GM21515 (cell line): ENCODE results near the gene ADCY5.

Experiments used
- ATAC-seq: cut with Tn5 transposase; IDR thresholded peaks from one replicate; pipeline ENCODE4 v1.9.1; 2021; ENCODE audit not compliant: unreplicated experiment

Gene ADCY5

GRCh38 chr3:123329636-123330340 is 119.1 kb downstream of the ADCY5 start:
- ATAC-seq = no peak

DNA sequence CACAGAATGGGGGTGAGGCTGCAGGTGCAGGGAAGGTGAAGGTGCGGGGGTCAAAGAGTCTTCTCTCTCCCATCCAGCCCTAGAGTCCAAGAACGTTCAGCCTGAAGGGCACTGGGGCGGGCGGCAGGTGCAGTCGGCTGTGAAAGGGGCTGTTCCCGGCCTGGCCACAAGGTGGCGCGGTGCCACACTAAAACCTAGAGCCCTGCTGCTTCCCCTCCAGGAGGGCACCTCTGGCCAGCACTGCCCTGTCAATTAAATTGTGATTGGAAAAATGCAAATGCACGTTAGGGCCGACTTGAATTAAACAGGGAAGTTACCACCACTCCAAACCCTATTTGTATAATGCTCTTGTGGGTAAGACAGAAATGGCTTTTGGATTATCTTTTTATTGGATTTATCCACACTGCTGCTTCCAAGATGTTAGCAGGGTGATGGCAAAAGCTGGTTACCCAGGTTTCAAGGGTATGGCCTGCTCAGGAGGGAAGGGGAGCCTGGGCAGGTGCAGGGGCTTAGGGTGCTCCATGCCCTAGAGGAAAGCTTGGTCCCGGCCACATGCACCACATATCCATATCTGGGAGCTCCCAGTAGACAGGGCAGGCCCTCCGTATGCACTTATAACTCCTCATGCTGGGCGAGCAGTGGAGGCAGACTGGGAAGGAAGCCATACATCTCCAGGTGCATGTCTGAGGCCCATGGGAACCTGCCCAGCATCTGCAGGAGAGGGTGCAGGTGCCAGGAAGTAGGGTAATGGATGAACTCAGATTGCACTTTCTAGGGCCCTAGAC is 119.8 kb downstream of the ADCY5 start:
- no peak for ATAC-seq

DNA sequence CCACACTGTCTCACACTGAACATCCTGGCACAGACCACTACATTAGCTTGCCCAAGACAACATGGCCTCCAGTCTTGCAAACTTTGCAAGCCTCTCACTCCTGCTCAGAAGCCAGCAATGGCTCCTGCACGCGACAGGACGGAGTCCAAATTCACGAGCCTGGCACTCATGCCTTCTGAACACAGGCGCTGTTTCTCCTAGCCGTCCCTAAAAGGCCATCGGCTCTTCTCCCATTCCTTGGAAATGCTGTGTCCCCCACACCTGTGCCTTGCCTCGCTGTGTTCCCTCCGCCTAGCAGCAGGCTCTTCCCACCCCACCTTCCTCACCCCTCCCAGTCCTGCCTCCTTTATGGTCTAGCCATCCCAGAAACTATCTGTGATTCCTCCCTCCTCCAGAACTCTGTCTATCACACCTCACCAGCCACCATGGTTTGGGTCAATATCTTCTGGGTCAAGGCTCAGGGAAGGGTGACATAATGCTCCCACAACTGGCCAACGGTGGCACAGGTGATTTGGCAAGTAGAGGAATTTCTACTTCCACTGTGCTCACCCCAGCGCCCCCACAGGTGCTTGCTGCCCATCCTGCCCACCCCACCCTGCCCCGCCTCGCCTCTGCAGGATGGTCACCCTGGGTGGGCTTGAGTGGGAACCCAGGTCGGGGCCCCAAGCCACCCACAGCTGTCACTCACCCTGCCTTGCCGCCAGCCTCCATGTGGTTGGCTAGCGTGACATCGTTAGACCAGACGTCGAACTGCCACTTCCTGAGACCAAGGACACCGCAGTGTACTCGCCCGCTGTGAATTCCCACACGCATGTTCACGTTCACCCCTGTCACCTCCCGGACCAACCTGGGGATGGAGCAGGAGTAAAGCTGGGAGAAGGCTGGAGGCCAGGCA is 120.7 kb downstream of the ADCY5 start:
- no peak for ATAC-seq

DNA sequence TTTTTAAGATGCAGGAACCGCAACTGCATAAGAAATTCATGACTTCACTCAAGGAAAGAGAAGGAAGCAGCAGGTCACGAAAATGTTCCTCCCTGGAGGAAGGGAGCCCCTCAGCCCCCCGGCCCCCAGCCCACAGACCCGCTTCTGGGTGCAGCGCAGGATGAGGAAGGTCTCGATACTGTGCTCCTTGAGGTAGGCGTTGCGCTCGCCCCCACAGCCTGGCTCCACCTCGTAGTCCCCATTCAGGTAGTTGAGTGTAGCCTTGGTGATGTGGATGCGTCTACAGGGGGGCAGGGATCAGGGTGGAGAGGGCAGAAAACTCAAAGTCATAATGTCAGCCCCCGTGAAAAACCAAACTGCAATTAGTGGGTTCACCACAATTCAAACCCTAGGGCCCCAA is 121.4 kb downstream of the ADCY5 start:
- ATAC-seq = no peak

GRCh38 chr3:123326531-123326930 is 122.4 kb downstream of the ADCY5 start:
- no peak for ATAC-seq

- ATAC-seq = no peak
Measured at GRCh38 chr3:123325766-123326256, 123.1 kb downstream of the ADCY5 start.

DNA sequence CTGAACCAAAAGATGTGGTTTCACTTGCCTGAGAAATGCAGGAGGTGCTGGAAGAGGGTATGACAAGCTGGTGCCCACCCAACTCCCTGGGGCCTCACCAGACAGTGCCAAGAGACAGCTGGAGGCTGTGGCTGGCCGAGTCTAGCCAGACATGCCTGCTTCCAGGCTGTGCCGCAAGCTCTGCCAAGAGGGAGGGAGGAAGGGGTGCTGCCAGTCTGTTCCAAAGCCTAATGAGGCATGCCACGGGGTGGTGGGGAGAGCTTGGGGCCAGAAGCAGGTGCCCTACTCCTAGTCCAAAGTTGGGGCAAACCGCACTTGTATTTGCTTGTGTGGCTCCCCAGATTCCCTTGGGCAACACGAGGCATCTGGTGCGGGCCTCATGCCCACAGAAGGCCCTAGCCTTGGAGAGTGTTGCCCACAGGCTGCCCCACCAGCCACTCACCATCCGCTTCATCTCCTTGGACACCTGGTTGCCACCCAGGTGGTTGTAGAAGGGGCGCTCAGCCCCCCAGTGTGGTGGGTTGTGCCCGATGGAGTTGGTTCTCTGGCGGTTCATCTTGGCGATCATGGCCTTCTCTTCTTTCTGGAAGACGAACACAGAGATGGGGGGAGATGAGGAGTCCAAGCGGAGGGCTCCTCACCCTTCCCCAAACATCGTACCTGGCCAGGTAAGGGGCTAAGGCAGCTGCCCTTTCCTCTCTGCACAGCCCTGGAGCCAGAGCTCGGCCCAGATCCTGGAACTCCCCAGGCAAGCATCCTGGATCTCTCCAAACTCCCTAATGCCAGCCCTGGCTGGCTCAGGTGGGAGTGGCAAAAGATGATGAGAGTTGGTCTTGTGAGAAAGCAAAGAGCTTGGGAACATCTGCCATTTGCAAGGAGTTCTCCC is 123.8 kb downstream of the ADCY5 start:
- no peak for ATAC-seq

- ATAC-seq = no peak
Measured at GRCh38 chr3:123323781-123324180, 125.1 kb downstream of the ADCY5 start.

DNA sequence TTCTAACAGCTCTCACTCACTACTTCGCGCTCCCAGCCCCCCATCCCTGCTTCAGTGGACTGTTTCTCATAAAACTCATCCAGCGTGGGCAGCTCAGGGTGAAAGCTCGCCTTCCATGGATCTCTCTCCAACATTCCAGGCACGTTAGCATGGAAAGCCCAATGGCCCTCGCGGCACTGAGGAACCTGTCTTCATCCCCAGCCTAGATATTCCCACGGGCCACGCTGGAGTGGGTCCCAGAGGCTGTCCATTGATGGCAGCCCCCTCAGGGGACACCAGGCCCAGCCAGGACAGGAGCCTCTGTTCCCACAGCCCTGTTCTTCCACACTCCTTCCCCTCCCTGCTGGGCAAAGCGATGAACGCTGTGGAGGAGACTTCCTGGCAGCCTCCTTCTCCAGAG is 126.0 kb downstream of the ADCY5 start:
- ATAC-seq = no peak

- ATAC-seq = no peak
Measured at GRCh38 chr3:123321806-123322205, 127.1 kb downstream of the ADCY5 start.

DNA sequence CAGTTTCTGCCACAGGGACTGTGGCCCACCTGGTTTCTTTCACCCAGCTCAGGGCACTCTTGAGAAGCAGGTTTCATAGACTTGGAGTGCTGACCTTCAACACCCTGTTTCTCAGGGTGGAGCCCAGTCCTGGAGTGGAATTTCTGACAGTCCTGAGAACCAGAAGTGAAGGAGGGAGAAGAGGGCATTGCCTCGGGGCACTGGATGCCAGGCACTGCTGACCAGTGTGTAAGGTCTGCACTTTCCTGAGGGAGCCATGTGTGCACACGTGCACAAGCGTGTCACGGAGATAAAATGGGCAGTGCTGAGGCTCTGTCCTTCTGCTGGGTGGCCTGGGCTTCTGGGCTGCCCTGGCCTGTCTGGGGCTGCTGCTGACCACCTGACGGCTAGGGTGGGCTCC is 128.7 kb downstream of the ADCY5 start:
- ATAC-seq = no peak

DNA sequence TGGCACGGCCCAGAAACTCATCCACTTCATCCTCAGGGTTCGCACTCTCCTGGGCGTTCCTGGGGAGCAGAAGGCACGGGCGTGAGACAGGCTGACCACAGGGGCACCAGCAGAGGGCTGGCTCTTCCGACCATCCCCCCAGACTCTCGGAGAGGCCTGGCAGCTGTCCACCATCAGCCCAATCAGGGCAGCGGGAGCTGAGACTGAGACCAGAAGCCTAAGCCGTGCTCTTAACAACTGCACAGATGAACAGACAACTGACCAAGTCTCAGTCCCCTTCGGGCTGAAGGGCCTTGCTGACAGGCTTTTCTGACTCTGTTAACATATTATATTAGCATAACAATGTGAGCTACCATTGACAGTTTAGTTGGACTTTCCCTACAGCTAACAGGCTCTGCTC is 129.1 kb downstream of the ADCY5 start:
- ATAC-seq = no peak

- ATAC-seq = no peak
Measured at GRCh38 chr3:123318374-123318773, 130.5 kb downstream of the ADCY5 start.

- no peak for ATAC-seq
Measured at GRCh38 chr3:123317716-123318115, 131.2 kb downstream of the ADCY5 start.

DNA sequence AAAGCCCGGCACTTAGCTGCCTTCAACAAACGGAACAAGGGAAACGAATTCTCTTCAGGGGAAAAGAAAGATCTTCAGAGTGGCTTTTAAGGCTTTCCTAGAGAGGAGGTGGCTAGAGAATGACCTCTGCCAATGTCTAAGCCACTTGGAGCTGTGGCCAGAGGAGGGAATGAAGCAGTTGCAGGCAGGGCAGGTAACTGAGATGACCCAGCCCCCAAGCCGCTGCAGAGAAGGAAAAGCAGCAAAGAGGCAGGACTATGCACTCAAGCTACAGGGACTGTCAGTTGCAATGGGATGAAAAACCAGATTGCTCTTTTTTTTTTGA is 133.7 kb downstream of the ADCY5 start:
- no peak for ATAC-seq

DNA sequence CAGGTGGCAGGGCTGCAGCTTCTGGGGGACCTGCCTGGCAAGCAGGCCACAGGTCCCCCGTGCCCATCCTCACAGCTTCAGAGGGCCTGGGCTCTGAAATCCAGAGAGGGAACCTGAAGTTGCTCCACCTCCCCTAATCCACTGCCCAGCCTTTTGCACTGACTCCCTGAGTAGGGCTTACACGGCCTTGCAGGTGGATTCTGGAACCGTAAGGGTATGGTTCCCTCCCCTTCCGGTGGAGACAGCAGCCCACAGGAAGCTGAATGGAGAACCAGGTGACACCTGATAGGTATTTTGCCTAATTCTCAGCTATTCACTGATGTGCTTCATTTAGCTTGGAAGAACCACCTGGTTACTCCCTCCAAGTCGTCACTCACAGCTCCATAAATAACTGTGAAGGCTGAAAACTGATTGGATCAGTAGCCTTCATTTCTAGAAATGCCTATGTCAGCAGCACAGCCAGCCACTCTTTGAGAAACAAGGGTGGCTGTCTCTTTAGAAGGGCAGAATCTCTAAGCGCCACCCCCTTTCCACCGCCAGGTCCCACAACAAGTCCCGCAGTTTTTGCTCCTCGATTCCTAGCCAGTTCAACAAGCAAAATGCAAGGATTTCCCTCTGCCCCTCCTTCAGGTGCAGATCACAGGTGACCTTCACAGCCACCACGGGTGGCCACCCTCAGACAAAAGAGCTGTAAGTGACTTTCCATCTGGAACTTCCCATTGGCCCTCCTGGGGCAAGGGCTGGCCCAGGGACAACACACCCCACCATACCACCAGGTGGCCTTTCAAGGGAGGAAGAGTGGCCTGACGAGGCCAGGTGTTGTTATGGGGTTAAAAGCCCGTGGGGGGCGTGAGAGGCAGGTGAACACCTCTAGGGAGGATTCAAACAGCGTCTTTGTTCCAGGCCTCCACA is 134.3 kb downstream of the ADCY5 start:
- ATAC-seq = no peak

GRCh38 chr3:123313889-123314288 is 135.0 kb downstream of the ADCY5 start:
- no peak for ATAC-seq

DNA sequence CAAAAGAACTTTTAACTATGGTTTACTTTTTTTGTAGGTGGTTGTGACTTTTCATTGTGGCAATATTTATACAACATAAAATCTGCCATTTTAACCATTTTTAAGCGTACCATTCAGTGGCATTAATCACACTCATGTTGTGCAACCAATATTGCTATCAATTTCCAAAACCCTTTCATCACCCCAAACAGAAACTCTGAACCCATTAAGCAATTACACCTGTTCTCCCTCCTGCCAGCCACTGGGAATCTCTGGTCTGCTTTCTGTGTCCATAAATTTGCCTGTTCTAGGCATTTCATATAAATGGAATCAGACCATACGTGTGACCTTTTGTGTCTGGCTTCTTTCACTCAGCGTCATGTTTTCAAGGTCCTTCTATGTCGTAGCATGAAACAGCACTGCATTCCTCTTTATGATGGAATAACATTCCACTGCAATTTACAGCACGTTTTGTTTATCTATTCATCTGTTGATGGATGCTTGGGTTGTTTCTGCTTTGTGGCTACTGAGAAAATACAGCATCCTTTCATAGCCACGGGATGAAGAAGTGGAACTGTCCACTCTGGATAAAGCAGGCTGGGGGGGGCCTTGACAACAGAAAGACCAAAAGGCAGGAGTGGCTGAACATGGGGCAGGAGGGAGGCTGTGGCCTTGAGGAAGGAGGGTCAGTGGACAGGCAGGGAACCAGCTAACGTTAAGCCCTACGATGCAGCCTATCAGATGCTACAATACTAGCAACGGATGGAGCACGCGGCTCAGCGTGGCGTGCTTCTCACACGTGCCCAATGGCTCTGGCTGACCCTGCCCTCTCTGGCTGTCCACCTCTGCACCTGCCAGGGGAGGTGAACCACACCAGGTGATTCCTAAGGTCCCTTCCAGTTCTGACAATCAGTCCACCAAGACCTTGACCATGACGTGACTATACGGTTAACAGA is 136.3 kb downstream of the ADCY5 start:
- no peak for ATAC-seq
